Activated naive CD8-positive, alpha-beta T cell treated with anti-CD3 and anti-CD28 coated beads, Interleukin-2, amount 50 U/mL, for 24 hours (primary cell): ENCODE results near the gene MDM4.

ENCODE experiments used
- ATAC-seq: fragments of 150-1000 bp; cut with Tn5 transposase; one replicate; pipeline ENCODE4 v1.10.0; 2021
- DNase-seq: peaks from one replicate; pipeline ENCODE4 v3.0.0; 2021
- H3K27ac Mint-ChIP-seq: one replicate; pipeline ENCODE4 v1.8.0; 2021; ENCODE audit warnings: mild to moderate bottlenecking, mixed read lengths
- H3K27me3 Mint-ChIP-seq: one replicate; pipeline ENCODE4 v1.8.0; 2021; ENCODE audit warnings: mixed read lengths
- H3K36me3 Mint-ChIP-seq: one replicate; pipeline ENCODE4 v1.8.0; 2021; ENCODE audit warnings: low read depth, mixed read lengths
- H3K4me1 Mint-ChIP-seq: one replicate; pipeline ENCODE4 v1.8.0; 2021; ENCODE audit warnings: mixed read lengths
- H3K4me3 Mint-ChIP-seq: one replicate; pipeline ENCODE4 v1.8.0; 2021; ENCODE audit warnings: mild to moderate bottlenecking, moderate library complexity, mixed read lengths
- H3K9me3 Mint-ChIP-seq: one replicate; pipeline ENCODE4 v1.8.0; 2021; ENCODE audit warnings: mixed read lengths

MDM4 gene, protein sequence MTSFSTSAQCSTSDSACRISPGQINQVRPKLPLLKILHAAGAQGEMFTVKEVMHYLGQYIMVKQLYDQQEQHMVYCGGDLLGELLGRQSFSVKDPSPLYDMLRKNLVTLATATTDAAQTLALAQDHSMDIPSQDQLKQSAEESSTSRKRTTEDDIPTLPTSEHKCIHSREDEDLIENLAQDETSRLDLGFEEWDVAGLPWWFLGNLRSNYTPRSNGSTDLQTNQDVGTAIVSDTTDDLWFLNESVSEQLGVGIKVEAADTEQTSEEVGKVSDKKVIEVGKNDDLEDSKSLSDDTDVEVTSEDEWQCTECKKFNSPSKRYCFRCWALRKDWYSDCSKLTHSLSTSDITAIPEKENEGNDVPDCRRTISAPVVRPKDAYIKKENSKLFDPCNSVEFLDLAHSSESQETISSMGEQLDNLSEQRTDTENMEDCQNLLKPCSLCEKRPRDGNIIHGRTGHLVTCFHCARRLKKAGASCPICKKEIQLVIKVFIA

GRCh38 chr1:204516180-204516879, at the start of gene MDM4:
MDM4 (plus strand) TSS chr1:204516406; CDS start chr1:204525519, 9,113 bp downstream.
- ATAC-seq (peak; percentile 94), DNase-seq (peak; percentile 95)
- Mint-ChIP-seq H3K4me3 (no peak within 1 kb of the TSS), H3K36me3 (peaks cover 26% of the 10 kb centered on the region), H3K27ac (no peak within 1 kb of the TSS), H3K4me1 (peaks cover 71% of the 10 kb centered on the region), H3K27me3 (no peaks in the 10 kb centered on the region), H3K9me3 (no peaks in the 10 kb centered on the region)

DNA sequence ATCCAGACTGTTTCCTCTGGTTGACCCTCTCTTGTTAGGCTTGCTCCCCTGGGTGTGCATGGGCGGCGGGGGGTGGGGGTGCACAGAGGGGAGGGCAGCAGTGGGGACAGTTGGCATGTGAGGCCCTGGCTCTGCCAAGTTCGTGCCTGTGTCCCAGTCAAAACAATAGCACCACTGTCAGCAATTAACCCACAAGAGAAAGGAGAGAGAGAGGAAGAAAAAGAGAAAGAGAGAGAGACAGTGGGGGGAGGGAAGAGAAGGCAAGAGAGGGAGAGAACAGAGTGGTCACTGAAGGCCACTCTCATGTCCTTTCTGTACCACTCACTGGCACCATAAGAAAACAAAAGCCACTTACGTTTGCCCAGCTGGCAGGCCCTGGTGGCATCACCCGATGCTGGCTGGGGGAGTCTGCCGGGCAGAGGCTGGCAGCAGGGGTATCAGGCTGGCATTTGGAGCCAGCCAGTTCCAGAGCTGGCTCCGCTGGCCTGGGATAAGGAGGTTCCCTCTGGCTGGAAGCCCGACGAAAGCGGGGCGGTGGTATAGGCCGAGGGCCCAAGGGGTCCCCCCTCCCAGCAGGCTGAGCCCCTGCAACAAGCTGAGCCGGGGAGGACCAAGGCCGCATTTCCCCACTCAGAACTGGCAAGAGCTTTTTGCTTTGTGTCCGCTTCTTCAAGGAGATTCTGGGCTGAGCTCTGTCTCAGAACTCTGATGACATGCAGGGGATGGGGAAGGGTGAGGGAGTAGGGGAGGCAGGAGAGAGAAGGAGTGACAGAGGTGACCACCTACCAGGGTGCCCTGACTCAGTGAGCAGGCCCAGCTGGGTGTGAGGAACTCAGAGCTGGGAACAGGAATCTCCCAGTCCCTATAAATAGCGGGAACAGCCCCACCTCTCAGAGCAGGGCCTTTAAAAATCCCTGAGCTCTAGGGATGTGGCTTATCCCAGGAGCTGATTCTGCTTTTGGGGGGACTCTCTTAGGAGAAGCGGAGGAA, 49.5 kb upstream of the MDM4 start:
- Mint-ChIP-seq H3K27me3 (no peaks in the 10 kb centered on the region), H3K36me3 (peaks cover 9% of the 10 kb centered on the region), H3K9me3 (no peaks in the 10 kb centered on the region), H3K27ac (peak overlapping the region; percentile 62), H3K4me1 (peaks cover 54% of the 10 kb centered on the region), H3K4me3 (no peak overlapping the region)
- no peak for DNase-seq
- ATAC-seq = no peak

DNA sequence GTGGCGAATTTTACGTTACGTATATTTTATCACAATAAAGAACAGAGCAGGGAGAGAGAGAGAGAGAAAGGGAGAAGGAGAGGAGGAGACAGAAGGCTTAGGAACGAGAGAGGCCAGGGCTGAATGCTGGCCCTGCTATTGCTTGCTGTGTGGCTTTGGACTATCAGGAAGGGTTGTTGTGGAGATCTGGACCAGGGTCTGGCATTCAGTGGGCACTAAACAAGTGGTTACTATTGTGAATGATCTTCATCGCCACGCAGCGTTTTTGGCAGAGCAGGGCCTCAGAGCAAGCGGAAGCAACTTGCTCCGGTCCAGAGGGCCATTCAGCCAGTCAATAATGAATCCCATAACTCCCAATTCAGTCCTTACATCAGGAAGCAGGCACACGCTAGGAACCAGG, 48.0 kb upstream of the MDM4 start:
- Mint-ChIP-seq H3K27me3 (no peaks in the 10 kb centered on the region), H3K36me3 (peaks cover 9% of the 10 kb centered on the region), H3K9me3 (no peaks in the 10 kb centered on the region), H3K4me3 (no peak overlapping the region), H3K4me1 (peaks cover 41% of the 10 kb centered on the region), H3K27ac (no peak overlapping the region)
- DNase-seq (no peak), ATAC-seq (no peak)

DNA sequence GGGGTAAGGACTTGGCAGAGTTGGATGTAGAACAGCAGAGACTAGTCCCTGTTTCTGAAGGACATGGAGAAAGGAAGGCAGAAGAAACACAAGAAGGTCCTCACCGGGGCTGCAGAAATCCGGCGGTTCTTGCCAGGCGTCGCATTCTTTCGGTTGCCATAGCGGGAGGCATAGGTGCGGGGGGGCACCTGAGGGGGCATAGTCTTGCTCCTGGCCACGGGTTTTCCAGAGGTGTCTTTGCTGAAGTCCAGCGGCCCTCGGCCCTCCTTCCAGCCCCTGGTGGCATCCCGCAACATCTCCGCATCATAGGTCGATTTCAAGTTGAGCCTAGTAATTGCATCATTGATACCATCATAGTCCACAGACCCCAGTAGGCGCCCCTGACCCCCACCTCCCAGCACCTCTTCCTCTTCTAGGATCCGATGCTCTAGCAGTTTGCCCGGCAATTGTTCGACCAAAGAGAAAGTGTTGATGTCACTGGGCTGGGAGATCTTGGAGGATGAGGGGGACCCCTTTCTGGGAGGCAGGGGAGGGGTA, 47.4 kb upstream of the MDM4 start:
- Mint-ChIP-seq H3K27me3 (no peaks in the 10 kb centered on the region), H3K9me3 (no peaks in the 10 kb centered on the region), H3K36me3 (peaks cover 9% of the 10 kb centered on the region), H3K27ac (no peak overlapping the region), H3K4me1 (peaks cover 37% of the 10 kb centered on the region), H3K4me3 (no peak overlapping the region)
- DNase-seq (no peak), ATAC-seq (no peak)

- H3K4me1 Mint-ChIP-seq = peaks cover 33% of the 10 kb centered on the region
- no peak overlapping the region for H3K4me3 Mint-ChIP-seq
Measured at GRCh38 chr1:204469304-204469703, 46.9 kb upstream of the MDM4 start.

DNA sequence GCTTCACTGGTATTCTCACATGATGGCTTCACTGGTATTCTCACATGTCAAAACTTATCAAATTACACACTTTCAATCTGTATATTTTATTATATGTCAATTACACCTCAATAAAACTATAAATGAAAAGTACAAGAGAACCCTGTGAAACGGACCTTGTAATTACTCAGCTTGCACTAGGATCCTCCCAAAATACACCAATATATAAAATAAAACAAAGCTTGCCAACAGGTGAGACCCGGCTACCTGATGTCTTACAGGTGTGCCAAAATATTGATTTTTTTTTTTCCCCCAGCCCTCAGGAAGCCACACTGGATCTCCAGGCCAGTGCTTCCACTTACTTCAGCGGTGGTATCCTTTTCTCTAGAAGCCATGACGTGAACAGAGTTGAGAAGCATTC, 44.5 kb upstream of the MDM4 start:
- Mint-ChIP-seq H3K4me1 (peaks cover 23% of the 10 kb centered on the region), H3K27me3 (no peaks in the 10 kb centered on the region), H3K9me3 (no peaks in the 10 kb centered on the region), H3K27ac (no peak overlapping the region), H3K4me3 (no peak overlapping the region), H3K36me3 (peaks cover 9% of the 10 kb centered on the region)
- no peak for ATAC-seq
- DNase-seq = no peak

More at GRCh38 chr1:204469304-204469703, 46.9 kb upstream of the MDM4 start:
- no peak for DNase-seq
- no peaks in the 10 kb centered on the region for H3K9me3 Mint-ChIP-seq
- no peak overlapping the region for H3K27ac Mint-ChIP-seq
- no peak for ATAC-seq
- no peaks in the 10 kb centered on the region for H3K27me3 Mint-ChIP-seq
- peaks cover 9% of the 10 kb centered on the region for H3K36me3 Mint-ChIP-seq

- H3K4me3 Mint-ChIP-seq = no peak overlapping the region
- H3K27me3 Mint-ChIP-seq = no peaks in the 10 kb centered on the region
- H3K36me3 Mint-ChIP-seq = peaks cover 10% of the 10 kb centered on the region
- DNase-seq (no peak), ATAC-seq (no peak)
- peaks cover 26% of the 10 kb centered on the region for H3K4me1 Mint-ChIP-seq
- no peaks in the 10 kb centered on the region for H3K9me3 Mint-ChIP-seq
- no peak overlapping the region for H3K27ac Mint-ChIP-seq
Measured at GRCh38 chr1:204472660-204473059, 43.5 kb upstream of the MDM4 start.

- H3K27me3 Mint-ChIP-seq = no peaks in the 10 kb centered on the region
- peaks cover 28% of the 10 kb centered on the region for H3K4me1 Mint-ChIP-seq
- ATAC-seq = no peak
- no peak overlapping the region for H3K4me3 Mint-ChIP-seq
- H3K9me3 Mint-ChIP-seq = no peaks in the 10 kb centered on the region
- H3K27ac Mint-ChIP-seq = no peak overlapping the region
- DNase-seq = no peak
- peaks cover 10% of the 10 kb centered on the region for H3K36me3 Mint-ChIP-seq
Measured at GRCh38 chr1:204473400-204473965, 42.7 kb upstream of the MDM4 start.

GRCh38 chr1:204475656-204476432, 40.4 kb upstream of the MDM4 start:
- DNase-seq (no peak), ATAC-seq (no peak)
- Mint-ChIP-seq H3K4me1 (peaks cover 46% of the 10 kb centered on the region), H3K27me3 (no peaks in the 10 kb centered on the region), H3K4me3 (no peak overlapping the region), H3K9me3 (no peaks in the 10 kb centered on the region), H3K36me3 (peaks cover 1% of the 10 kb centered on the region), H3K27ac (peak overlapping the region; percentile 29)

- no peak for ATAC-seq
Measured at GRCh38 chr1:204476563-204476962, 39.6 kb upstream of the MDM4 start.

DNA sequence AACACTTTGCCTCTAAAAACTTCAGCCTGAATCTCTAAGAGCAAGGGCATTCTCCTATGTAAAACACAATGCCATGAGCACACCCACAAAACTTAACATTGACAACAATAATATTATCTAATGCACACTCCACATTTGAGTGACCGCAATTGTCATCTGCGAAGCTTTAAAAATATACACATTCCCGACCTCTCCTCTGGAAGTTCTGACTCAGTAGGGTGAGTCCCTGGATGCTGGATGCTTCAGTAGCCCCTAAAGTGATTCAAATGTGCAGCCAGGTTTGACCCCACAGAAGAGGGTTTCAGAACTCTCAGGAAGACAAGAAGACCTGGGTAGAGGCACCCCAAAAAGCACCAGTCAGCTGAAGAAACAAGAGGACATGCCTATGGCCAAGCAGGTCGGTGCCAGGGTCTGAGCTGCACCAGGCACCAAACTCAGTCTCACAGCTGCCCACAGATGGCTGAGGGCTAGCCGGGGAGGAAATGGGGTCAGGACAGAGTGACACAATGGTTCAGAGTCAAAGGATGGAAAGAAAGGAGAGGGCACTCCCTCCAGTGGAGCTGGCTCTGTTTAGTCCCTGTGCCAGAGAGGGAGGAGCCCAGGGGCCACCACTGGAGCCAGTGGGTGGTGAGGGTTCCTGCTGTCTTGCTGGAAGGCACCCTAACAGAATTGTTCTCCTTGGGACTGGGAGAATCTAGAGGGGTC, 39.0 kb upstream of the MDM4 start:
- Mint-ChIP-seq H3K4me3 (no peak overlapping the region), H3K4me1 (peaks cover 55% of the 10 kb centered on the region)
- no peak for ATAC-seq

More at GRCh38 chr1:204476563-204476962, 39.6 kb upstream of the MDM4 start:
- Mint-ChIP-seq H3K27me3 (no peaks in the 10 kb centered on the region), H3K4me1 (peaks cover 53% of the 10 kb centered on the region), H3K4me3 (no peak overlapping the region), H3K36me3 (peaks cover 1% of the 10 kb centered on the region), H3K27ac (no peak overlapping the region), H3K9me3 (no peaks in the 10 kb centered on the region)
- DNase-seq = no peak

GRCh38 chr1:204478172-204478899, 37.9 kb upstream of the MDM4 start:
- no peak overlapping the region for H3K4me3 Mint-ChIP-seq
- H3K27ac Mint-ChIP-seq = no peak overlapping the region

More for the DNA sequence above, 39.0 kb upstream of the MDM4 start:
- Mint-ChIP-seq H3K27ac (no peak overlapping the region), H3K36me3 (peaks cover 1% of the 10 kb centered on the region), H3K9me3 (no peaks in the 10 kb centered on the region), H3K27me3 (no peaks in the 10 kb centered on the region)
- no peak for DNase-seq

More at GRCh38 chr1:204478172-204478899, 37.9 kb upstream of the MDM4 start:
- no peaks in the 10 kb centered on the region for H3K9me3 Mint-ChIP-seq
- ATAC-seq (no peak), DNase-seq (no peak)
- H3K27me3 Mint-ChIP-seq = no peaks in the 10 kb centered on the region
- H3K4me1 Mint-ChIP-seq = peaks cover 59% of the 10 kb centered on the region
- peaks cover 1% of the 10 kb centered on the region for H3K36me3 Mint-ChIP-seq
